GM21619 (cell line): ENCODE measurements around the gene ZNF132.
"Not testable (repeated sequence)": the region's sequence is repeated elsewhere in the genome, so short reads cannot be mapped to it uniquely, and the experiment has no call there.

ENCODE experiments used
- ATAC-seq: cut with Tn5 transposase; IDR thresholded peaks from one replicate; pipeline ENCODE4 v1.9.1; 2021; ENCODE audit not compliant: unreplicated experiment

ZNF132 gene

GRCh38 chr19:58408152-58409009, 31.6 kb downstream of the ZNF132 start, which contains the start of gene ZNF584:
ZNF584 (plus strand) TSS chr19:58408649; CDS start chr19:58409148, 499 bp downstream.
- ATAC-seq, result peak; percentile 96

- ATAC-seq, result no peak
Observed at GRCh38 chr19:58407658-58408151, 32.2 kb downstream of the ZNF132 start.

- no peak for ATAC-seq
Observed at GRCh38 chr19:58406818-58407657, 32.9 kb downstream of the ZNF132 start.

GRCh38 chr19:58403920-58404478, 36.0 kb downstream of the ZNF132 start:
- not testable (repeated sequence) for ATAC-seq

GRCh38 chr19:58401840-58402421, 38.0 kb downstream of the ZNF132 start:
- no peak for ATAC-seq

DNA sequence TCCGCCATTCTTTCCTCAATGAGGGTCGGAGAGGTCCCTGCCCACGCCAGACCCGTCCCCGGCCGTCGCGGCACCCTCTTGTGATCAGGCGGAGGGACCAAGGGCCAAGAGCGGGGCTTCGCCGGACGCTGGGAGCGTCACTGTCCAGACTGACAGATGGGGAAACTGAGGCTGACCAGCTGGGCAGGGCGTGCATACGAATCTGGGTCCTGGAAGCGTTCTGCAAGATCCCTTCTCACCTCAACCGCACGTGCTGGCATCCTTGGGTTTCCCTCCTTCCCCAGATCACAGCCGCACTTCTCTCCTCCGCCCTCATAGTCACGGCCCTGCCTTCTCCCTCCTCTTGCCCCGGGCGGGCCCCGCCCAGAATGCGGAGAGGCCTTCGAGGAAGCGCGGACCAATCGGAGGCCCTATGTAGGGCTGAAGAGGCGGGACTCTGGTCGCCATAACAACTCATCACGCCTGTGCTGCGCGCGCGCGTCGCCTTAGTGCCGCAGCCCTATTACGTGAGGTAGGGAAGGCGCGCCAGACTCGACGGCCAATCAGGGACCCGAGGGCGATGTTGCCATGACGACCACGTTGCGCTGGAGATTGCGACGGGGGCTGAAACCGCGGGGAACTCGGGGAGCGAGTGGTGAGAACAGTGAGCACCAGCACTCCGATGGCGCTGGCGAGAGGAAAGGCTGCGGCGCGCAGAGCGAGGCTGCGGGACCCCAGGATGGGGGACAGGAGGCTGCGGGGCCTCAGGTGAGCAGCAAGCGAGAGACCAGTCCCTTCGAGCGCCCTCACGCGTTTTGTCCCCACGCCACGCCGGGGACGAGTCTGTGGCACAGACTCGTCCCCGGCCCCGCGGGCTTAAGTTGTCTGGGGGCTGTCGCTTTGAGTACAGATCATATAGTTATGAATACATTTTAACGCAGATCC, 38.8 kb downstream of the ZNF132 start:
- peak; percentile 94 for ATAC-seq

GRCh38 chr19:58400316-58400915, 39.5 kb downstream of the ZNF132 start:
- ATAC-seq, result no peak

GRCh38 chr19:58399903-58400302, 40.0 kb downstream of the ZNF132 start:
- ATAC-seq, result no peak

DNA sequence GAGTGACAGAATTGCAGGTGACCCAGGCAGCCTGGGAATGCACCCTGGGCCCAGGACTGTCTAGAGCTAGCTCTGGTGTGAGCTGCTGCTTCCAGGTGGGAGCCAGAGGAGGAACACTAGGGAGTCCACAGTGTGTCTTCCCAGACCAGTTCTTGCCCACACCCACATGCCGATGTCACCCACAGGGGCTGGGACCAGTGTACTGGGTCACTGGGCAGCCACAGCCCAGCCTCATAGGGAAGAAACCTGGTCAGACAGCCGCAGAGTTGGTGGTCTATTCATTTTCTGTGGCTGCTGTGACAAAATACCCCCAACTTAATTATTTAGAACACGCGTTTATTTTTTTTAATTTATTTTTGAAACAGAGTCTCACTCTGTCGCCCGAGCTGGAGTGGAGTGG, 41.4 kb downstream of the ZNF132 start:
- ATAC-seq, result no peak

- ATAC-seq, result no peak
Observed at GRCh38 chr19:58398087-58398486, 41.9 kb downstream of the ZNF132 start.

DNA sequence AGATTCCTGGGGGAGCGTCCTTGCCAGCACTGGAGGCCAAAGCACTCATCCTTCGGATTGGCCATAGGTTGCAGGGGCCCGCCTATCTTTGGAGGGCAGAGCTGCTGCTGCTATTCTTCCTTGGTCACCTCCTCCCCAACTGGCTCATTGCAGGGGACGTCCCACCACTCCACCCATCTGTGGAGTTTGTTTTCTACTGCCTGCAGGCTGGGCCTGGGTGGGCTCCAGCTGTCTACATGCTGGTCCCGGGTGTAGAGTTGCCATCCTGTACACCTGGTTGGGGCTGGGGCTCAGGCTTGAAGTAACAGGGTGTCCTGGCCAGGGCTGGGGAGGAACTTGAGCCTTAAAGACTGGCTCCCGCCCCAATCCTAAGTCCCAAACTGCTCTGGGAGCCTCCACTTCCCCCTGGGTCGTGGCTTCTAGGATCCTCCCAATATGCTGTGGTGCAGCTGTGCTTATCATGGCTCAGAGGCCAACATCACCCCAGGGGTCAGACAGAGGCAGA, 42.4 kb downstream of the ZNF132 start:
- no peak for ATAC-seq

DNA sequence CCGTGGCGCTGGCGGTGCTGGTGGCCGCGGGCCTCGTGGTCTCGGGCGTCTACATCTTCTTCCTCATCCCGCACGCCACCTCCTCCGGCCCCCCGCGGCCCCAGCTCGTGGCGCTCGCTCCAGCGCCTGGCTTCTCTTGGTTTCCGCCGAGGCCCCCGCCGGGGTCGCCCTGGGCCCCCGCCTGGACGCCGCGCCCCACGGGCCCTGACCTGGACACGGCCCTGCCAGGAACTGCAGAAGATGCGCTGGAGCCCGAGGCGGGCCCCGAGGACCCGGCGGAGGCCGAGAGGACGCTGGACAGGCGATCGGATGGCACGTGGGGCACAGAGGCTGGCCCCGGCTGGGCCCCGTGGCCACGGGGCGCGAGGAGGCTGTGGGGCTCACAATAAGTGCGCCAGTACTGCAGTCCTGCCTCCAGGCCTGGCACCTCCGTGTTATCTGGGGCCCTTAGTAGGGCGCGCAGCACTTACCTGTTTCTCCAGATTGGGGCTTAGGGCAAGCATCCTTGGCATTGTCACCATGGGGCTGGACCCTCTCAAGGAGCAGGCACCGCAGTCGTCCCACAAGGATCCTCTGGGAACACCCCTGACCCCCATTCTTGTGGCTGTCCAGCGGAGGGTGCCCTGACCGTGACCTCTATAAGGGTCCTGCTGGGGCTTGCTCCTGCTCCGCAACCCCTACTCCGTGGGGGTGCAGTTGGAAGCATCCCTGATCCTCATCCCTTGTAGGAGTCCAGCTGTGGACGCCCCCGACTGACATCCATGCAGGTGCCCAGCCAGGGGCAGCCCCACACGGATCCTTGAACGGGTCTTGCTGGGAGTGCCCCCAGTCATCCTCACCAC, 43.0 kb downstream of the ZNF132 start:
- no peak for ATAC-seq

GRCh38 chr19:58395979-58396627, 43.9 kb downstream of the ZNF132 start:
- ATAC-seq, result no peak

DNA sequence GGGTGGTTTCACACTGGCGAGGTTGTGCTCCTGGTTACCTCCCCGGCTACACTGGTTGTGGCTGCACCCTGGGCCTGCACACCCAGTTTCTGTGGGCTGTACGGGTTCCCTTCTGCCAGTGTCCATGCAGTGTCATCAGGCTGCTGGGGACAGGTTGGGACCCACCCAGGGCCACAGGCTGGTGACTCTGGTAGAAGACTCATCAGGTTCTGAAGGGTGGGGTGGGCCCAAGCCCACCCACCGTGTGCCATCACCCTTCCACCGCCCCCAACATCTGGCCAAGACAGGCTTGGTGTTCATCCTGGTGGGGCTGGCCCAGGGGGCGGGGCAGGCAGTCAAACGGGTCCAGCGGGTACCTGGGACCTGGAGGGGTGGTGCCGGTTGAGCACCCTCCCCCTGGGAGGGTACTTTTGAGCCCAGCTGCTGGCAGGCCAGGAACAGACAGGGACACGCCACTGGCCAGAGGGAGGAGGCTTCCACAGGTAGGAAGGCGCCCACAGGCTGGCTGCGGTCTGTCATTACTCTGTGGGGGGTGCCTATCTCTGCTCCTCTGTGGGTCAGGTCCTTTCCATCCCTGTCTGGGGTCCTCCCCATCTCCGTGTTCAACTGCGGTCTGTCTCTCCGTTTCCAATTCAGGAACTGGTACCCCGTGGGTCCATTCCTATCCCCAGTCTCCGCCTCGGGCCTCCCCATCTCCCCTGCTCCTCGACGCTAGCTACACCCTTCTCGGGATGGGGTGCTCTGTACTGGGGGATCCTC, 44.6 kb downstream of the ZNF132 start, which contains the start of gene RNF225:
TSS of gene RNF225 (plus strand) at position 437 of the 759 bp plus-strand sequence. CDS start 434 bp downstream, outside the sequence.
- ATAC-seq, result no peak

GRCh38 chr19:58394821-58395219, 45.1 kb downstream of the ZNF132 start:
- ATAC-seq, result no peak

DNA sequence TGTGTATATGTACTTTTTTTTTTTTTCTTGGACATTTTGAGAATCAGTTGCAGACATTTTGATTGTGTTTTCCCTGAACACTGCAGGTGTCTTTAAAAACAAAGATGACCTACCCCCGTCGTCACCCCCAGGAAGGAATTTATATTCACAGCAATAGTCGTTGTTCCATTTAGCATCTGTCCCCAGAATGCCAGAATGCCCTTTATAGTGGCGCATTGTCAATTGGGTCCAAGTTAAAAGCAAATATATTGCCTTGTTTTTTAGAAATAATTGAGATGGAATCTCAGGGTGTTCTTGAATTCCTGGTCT, 46.3 kb downstream of the ZNF132 start:
- ATAC-seq, result no peak
